ENCODE measurements around the gene LCTL.
"Not testable (repeated sequence)": the region's sequence is repeated elsewhere in the genome, so short reads cannot be mapped to it uniquely, and the experiment has no call there.

LCTL gene

DNA sequence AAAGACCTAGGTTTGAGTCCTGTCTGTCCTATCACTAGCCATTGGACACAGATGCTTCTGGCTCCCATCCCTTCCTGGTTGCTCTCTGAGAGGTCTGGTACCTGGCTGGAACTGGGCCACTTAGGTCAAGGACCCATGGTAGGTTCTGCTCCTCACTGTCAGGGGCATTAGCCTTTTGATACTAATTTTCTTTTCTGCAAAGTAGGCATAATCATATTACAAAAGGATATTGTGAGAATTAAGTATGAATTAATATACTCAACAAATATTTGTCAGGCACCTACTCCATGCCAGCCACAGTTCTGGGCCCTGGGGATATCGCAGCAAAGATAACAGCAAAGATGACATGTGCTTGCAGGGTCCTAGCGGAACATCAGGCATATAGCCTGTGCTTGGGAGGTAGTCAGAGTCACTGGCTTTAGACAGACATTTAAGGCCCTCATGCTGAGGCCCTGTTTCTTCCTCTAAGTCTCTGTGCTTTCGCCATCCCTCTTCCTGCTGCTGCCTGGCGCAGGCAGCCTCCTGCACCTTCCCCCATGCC, 25.6 kb upstream of the LCTL start:
- no peak for DNase-seq (ENCODE audit: low read depth, low spot score)

DNA sequence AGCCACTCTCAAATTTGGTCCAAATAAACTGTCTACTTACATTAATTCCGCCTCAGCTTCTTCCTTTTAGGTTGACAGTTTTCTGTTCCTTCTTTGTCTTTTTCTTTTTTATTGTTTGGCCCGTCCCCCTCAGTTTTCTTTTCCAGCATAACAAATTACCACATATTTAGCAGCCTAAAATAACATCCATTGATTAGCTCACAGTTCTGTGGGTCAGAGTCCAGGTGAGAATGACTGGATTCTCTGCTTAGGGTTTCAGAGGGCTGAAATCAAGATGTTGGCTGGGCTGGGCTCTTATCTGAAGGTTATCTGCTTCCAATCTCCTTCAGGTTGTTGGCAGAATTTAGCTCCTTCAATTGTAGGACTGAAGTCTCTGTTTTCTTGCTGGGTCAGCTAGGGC, 24.6 kb upstream of the LCTL start:
- DNase-seq (ENCODE audit: low read depth, low spot score): no peak

DNA sequence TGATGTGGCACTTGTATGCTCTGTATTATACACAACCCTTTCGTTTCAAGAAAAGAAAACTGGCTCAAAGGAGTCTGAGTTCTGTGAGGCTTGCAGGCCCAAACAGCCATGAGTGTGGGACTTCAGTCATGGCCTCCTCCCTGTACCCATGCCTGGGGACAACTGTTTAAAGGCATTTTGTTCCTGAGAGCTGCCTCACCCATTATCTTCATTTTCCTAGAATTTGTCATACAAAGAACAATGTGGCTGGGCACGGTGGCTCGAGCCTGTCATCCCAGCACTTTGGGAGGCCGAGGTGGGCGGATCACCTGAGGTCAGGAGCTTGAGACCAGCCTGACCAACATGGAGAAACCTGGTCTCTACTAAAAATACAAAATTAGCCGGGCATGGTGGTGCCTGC, 23.6 kb upstream of the LCTL start:
- DNase-seq (ENCODE audit: low read depth, low spot score): not testable (repeated sequence)

DNA sequence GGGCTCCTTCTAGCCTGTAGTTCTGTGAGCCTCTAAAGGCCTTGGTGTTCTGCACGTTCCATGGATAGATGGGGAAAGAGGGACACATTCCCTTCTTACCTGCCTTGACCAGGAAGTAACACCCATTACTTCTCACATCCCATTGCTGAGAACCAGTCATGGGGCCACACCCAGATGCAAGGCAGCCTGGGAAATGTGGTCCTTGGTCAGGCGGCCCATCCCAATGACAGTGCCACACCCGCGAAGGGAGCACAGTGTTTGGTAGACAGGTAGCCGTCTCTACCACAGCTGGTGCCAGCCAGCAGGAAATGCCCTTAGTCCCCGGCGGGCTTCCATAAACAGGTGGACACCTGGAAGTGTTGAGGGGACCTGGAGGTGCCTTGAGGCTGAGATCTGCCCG, 23.2 kb upstream of the LCTL start:
- DNase-seq (ENCODE audit: low read depth, low spot score): no peak

DNA sequence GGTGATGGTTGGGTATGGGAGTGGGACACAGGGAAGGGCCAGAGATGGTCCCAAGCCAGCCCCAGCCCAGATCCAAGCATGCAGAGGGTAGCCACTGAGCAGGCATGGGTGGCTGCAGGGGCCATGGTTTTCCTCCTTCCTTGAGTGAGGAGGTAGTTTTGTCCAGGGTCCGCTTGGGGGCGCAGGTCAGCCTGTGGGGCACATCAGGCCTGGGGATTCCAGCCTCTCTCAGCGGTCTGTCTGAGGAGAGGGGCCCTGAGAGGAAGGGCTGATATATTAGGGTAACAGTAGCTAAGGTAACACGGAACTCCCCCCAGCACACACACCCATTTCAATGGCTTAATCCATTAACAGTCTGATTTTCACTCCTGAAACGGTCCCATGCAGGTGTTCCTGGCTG, 22.7 kb upstream of the LCTL start:
- no peak for DNase-seq (ENCODE audit: low read depth, low spot score)

DNA sequence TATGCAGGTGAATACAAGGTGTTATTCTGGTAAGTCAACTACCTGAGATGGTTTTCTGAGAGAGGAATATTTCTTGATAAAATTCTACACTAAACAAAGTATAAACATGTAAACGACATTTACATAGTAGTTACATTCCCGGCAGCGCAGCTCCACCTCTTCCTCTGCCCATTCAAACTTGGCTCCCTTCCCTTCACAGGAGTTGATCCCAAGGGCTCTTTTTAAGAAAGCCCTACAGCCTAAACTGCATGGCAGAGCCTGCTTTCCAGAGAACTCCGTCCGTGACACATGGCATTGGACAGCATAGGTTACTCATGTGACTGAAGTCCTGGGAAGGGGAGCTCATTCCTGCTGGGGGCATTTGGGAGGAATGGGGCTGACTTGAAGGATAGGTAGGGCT, 22.0 kb upstream of the LCTL start:
- DNase-seq (ENCODE audit: low read depth, low spot score): no peak

DNA sequence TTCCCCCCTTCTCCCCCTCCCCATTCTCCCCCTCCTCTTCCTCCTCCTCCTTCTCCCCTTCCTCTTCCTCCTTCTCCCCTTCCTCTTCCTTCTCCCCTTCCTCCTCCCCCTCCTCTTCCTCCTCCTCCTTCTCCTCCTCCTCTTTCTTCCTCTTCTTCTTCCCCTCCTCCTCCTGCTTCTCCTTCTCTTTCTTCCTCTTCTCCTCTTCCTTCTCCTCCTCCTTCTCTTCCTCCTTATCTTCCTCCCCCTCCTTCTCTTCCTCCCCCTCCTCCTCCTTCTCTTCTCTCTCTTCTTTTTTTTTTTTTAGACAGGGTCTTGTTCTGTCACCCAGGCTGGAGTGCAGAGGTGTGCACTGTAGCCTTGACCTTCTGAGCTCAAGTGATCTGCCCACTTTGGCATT, 21.2 kb upstream of the LCTL start:
- no peak for DNase-seq (ENCODE audit: low read depth, low spot score)

DNA sequence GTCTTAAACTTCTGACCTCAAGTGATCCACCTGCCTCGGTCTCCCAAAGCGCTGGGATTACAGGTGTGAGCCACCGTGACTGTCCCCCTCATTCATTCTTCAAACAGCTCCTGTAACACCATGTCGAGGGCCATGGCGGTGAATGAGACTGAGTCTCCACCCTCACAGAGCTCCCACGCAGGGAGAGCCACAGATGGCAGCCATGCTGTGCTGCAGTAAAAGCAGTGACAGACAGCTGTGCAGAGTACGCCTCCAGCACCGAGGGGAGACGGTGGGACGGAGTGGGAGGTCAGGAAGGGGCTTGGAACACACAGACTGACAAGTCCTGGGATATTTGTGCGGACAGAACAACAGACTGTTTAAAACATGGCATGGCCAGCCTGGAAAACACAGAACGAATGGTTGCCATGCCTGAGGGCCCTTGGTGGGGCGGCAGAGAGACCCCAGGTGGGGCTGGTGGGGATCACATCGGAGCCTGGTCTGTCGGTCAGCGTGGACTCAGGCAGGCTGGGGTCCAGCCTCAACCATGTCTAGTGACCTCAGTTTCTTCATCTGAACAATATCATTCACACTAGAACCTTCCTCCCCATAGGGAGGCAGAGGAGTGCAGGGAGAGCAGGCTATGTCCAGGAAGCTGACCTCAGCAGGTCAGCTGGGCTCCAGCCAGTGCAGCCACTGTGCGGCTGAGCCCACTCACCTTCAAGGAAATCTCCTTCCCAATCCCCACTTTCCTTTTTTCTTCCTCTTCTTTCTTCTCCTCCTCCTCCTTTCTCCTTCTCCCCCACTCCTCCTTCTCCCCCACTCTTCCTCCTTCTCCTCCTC, 20.6 kb upstream of the LCTL start:
- no peak for DNase-seq (ENCODE audit: low read depth, low spot score)

DNA sequence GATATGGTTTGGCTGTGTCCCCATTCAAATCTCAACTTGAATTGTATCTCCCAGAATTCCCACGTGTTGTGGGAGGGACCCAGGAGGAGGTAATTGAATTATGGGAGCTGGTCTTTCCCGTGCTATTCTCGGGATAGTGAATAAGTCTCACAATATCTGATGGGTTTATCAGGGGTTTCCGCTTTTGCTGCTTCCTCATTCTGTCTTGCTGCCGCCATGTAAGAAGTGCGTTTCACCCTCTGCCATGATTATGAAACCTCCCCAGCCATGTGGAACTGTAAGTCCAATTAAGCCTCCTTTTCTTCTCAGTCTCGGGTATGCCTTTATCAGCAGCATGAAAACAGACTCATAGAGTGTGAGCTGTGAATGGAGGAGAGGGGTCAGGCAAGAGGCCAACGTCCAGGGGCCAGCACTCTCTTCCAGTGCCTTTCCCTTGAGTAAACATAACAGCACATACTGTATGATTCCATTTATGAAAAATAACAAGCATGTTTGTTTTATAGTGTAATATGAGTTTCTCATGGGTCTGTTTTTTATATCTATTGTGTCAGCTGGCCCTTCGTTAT, 16.3 kb upstream of the LCTL start:
- DNase-seq (ENCODE audit: low read depth, low spot score): no peak

DNA sequence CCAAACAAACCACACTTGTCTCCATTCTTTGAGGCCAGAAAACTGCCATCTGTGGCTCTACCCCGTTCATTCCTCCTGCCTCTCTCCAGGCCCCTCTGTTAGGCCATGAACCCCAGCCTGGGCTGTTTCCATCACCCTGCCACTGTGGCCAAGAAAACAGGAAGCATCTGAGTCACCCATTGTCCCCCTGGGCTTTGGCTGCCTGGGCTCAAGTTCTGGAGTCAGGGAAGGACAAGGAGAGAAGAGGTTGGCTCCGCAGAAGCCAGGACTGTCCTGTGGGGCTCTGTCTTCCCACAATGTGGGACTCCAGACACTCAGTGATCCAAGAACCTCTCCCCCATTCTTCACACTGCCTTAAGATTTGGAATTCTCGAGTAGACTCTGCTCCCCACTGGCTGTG, 14.8 kb upstream of the LCTL start:
- DNase-seq (ENCODE audit: low read depth, low spot score): no peak

DNA sequence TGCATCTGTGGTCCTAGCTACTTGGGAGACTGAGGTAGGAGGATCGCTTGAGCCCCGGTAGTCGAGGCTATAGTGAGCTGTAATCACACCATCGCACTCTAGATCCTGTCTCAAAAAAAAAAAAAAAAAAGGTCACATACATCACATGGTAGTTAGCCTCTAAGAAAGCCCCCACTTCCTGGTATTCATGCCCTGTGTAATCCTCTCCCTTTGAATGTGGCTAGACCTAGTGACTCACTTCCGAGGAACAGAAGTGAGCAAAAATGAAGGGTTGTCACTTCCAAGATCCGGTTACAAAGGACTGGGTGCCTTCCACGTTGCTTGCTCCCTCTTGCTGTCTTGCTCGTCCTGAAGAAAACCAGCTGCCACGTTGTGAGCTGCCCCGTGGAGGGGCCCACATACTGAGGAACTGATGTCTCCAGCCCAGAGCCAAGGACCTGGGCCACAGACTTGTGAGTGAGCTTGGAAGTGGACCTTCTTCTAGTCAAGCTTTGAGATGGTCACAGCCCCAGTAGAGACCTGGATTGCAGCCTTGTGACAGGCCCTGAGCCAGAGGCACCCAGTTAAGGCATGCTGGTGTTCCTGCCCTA, 12.6 kb upstream of the LCTL start:
- DNase-seq (ENCODE audit: low read depth, low spot score): no peak

DNA sequence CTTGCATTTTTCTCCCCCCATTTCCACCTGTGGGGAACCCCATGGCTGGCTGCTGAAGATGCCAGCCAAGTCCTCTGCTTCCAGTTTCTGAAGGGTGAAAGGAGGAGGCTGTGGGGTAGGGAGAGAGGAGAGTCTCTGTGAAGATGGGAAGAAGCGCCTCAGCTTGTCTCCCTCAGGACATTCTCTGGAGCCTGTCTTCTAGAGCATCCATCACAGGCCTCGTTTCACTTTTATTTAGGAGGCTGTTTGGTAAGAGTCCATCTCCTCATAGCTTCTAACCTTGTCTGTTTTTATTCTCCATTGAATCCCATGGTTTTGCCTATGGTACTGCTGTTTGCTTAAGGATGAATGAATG, 8.8 kb upstream of the LCTL start:
- no peak for DNase-seq (ENCODE audit: low read depth, low spot score)

DNA sequence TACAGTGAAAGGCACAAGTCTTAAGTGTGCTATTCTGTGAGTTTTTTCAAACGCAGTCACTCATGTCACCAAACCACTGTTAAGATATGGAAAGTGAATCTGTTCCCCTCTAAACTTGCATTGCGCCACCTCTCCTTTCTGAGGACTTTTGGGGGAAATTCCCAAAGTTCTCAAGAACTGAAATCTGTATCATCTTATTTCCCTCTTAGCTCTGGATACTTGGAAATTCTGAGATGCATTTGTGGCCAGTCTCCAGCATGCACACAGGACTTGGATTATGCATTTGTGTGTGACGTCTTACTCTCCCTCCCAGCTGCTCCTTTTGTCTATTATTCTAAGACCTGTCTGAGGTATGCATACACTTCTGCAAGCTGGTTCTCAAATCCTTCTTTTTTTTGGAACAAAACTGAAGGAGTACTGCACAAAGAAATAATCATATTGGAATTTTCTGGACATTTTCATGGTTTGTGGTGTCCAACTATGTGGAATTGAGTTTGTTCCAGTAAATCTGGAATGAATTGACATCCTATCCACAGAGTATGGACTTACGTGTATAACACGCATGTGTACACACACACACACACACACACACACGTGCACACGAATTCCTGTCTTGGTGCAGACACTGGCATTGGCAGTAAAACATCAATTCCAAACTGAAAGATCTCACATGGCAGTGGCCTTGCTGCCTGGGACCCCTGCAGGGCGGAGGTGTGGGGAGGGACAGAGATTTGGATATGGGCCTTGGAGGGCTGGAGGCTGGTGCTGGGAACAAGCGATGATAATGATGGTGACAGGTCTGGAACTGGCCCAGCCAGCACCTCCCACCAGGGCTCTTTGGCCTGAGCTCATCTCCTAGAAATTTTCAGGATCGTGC, 8.2 kb upstream of the LCTL start:
- no peak for DNase-seq (ENCODE audit: low read depth, low spot score)

DNA sequence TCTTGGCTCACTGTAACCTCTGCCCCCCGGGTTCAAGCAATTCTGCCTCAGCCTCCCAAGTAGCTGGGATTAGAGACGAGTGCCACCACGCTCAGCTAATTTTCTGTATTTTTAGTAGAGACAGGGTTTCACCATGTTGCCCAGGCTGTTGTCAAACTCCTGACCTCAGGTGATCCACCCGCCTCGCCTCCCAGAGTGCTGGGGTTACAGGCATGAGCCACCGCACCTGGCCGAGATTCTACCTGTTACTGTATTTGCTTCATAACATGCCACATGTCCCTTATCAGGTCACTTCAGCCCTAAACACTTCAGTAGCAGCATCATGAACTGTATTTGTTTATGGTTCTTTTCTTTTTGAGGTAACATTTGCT, 7.5 kb upstream of the LCTL start:
- DNase-seq (ENCODE audit: low read depth, low spot score): no peak

DNA sequence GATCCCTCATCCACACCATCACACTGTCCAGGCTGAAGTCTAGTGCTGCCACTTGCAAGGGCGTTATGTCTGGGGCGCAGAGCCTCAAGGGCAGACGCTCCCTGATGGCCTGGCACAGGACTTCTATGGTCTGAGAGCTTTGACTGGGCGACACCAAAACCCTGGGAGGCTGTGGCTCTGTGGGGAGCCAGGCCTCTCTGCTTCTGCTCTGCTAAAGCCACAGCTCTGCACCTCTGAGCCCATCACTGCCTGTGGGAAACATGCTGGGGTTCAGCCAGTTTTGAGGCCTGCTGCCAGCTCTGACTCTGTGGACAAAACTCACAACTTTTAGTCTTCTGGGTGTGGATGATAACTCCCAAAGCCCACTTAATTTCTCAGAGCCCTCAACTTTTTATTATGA, 6.3 kb upstream of the LCTL start:
- no peak for DNase-seq (ENCODE audit: low read depth, low spot score)

DNA sequence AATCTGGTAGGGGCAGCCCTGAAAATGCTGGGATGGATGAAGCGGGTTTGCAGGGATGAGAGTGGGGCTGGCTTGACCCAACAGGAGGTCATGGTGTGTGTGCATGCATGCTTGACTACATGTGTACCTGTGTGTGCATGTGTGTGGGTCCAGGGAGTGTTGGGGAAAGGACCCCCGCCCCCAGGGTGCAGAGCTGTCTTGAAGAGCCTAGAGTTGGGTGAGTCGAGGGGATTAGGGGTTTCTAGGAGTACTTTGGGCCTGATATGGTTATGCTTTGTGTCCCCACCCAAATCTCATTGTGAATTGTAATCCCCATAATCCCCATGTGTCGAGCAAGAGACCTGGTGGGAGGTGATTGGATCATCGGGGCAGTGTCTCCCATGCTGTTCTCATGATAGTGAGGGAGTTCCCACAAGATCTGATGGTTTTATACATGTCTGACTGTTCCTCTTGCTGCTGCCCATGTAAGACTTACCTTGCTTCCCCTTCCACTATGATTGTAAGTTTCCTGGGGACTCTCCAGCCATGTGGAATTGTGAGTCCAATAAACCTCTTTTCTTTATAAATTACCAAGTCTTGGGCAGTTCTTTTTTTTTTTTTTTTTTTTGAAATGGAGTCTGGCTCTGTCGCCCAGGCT, 5.2 kb upstream of the LCTL start:
- no peak for DNase-seq (ENCODE audit: low read depth, low spot score)

DNA sequence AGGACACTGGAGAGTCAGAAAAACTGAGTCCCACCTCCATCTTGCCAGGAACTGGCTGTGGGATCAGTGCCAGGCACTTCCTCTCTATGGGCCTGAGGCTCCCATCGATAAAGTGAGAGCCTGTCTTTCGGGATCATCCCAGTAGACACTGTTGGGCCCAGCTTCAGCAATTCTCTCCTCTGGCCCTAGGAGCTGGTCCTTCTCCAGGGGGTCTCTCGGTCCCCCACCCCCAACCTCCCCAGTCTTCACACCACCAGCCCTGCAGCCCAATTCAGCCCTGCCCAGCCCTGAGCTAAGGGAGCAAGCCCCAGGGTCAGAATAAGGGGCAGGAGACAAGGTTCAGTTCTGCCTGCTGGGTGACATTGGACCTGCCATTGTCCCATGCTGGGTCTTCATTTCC, 4.5 kb upstream of the LCTL start:
- DNase-seq (ENCODE audit: low read depth, low spot score): no peak

DNA sequence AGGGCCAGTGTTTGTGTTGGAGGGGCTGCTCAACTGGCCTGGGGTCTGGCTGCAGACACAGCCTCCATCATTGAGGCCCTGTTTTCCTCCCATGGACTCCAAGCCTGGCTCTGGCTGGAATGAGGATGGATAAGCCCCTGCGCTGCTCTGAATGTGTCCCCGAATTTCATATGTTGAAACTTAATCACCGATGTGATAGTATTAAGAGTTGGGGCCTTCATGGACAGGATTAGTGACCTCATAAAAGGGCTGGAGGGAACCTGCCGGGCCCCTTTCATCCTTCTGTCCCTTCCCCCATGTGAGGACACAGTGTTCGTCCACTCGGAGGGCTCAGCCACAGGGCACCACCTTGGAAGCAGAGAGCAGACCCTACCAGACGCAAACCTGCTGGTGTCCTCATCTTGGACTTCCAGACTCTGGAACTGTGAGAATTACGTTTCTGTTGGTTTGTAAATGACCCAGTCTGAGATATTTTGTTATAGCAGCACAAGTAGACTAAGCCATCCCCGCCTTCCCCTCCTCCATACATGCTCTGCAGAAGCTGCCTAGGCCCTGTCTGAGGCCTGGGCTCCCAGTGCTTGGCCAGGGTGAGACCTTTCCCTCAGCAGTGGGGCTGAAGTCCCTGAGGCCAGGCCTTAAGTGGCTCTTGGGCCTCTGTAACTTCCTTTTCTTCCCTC, 3.8 kb upstream of the LCTL start:
- no peak for DNase-seq (ENCODE audit: low read depth, low spot score)

DNA sequence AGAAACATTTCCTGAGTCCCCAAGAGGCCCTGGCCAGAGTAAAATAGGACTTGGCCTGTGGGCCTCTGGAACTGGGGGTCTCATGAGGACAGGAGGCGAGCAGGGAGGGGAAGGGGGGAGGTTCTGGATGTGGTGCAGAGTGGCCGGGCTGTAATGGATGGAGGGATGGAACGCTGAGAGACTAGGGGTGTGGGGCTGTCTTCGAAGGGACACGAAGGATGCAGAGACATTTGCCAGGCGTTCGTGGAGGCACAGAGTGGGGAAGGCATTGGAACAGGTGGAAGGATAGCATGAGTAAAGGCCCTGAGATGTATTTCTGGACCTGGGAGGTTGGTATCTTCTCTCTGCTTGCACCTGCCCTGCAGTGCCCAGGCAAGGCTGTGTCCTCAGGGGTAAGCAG, 2.1 kb upstream of the LCTL start:
- no peak for DNase-seq (ENCODE audit: low read depth, low spot score)

DNA sequence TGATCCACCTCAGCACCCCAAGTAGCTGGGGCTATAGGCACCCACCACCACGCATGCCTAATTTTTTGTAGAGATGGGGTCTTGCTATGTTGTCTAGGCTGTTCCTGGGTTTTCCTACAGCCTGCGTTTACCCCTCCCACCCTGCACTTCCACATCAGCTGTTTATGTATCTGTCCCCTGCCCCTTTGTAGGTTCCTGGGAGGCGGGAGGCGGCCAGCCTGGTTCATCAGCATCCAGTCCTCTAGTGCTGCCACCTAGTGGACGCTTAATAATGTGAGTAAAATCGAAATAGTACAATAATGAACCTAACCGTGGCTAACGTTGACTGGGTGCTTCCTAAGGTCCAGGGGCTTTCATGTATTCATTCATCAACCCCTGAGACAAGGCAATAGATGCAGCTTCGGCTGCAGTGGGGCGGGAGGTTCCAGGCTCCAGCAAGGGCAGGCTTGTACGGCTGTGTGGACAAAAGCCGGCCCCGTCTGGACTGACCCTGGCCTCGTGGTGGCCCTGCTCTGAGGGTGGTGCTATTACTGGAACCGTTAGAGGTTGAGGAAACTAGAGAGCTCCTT, 1.2 kb upstream of the LCTL start:
- no peak for DNase-seq (ENCODE audit: low read depth, low spot score)

DNA sequence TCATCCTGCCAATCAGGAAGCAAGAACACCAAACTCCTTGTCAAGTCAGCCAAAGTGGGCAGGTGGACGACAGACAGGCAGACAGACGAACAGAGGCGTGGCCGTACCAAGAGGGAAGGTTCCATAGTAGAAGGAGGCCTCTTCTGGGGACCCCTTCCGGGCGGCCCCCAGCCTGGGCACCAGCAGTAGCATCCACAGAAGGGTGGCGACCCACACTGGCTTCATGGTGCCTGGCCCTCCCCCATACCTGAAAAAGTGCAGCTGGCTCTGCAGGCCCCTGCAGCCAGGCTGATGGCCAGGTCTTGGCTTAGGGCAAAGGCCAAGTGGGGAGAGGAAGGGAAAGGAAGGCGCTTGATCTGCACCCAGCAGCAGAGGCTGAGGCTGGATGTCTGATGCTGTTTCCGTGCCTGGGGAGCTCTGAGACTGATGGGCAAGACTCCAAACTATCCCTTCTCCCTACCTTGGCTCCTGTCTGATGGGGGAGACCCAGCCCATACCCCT, 607 bp downstream of the LCTL start:
- DNase-seq (ENCODE audit: low read depth, low spot score): no peak

All from activated CD4-positive, CD25-positive, alpha-beta regulatory T cell treated with anti-CD3 and anti-CD28 coated beads, Interleukin-2, amount 50 U/mL, for 16 hours (primary cell).